HCT116 (cell line): Measurements from ENCODE around the gene SRGAP3. TPM values are rescaled to one million over a fixed set of nuclear protein-coding genes. Genes with fewer than 3 reads are reported as not detected.

Experiments used
- ATAC-seq: fragments of 200-7000 bp; cut with Tn5 transposase; 2 replicates; pipeline ENCODE4 v1.9.1; 2020; ENCODE audit warnings: mild to moderate bottlenecking, moderate library complexity
- BruUV-seq: library from RNA; stranded (reverse); fragments of 400-500 nt; replicated peaks from 2 replicates; lab custom pipeline; 2021; lab: Mats Ljungman, UMichigan
- CTCF ChIA-PET: fragments of 300-600 bp; sonication (Branson Sonifier 250); formaldehyde crosslinking; loops from one replicate; lab custom pipeline; 2021; ENCODE audit warnings: antibody characterized with exemption; lab: Charles Lee
- POLR2A ChIA-PET: fragments of 300-600, 350-600 bp; sonication (Branson Sonifier 250); formaldehyde crosslinking; loops from one replicate; lab custom pipeline; 2021; ENCODE audit warnings: antibody characterized with exemption; lab: Charles Lee
- RAD21 ChIA-PET, 2 experiments: fragments of 300-600 bp; sonication (Branson Sonifier 250); formaldehyde crosslinking; loops; one replicate each; lab custom pipeline; 2023; ENCODE audit warnings: low total read pairs in 2 of 2; ENCODE audit not compliant: uncharacterized antibody in 2 of 2, unreplicated experiment in 2 of 2, low non-redundant PET in 1 of 2; lab: Charles Lee
- DNase-seq: peaks from one replicate; pipeline ENCODE4 v3.0.0-alpha.2; 2010; ENCODE audit warnings: low read depth, low spot score
- H2AFZ ChIP-seq: fragments of 200-600 bp; shearing (Covaris generic), sonication (generic); 2 replicates; pipeline ENCODE4 v1.6.1; 2017; ENCODE audit warnings: low read depth, mixed run types, mixed read lengths, antibody characterized with exemption, low read length; ENCODE audit not compliant: poor library complexity, severe bottlenecking
- H3K27ac ChIP-seq: 2 replicates; pipeline ENCODE4 v1.5.1; 2012; ENCODE audit warnings: low read depth, low read length
- H3K27me3 ChIP-seq: fragments of 200-600 bp; sonication (generic); 2 replicates; pipeline ENCODE4 v1.6.1; 2016; ENCODE audit warnings: mixed run types, low read length, mixed read lengths; ENCODE audit not compliant: insufficient read depth
- H3K36me3 ChIP-seq, 2 experiments: fragments of 200-500 bp in 1 of 2; fragments of 200-600 bp in 1 of 2; sonication (Bioruptor generic) in 1 of 2; sonication (generic) in 1 of 2; 2 replicates each; pipeline versions ENCODE4 v1.5.1 to v1.6.1; 2014 to 2016; ENCODE audit warnings: low read length in 2 of 2, inconsistent platforms in 1 of 2, mixed read lengths in 1 of 2, mixed run types in 1 of 2; ENCODE audit not compliant: insufficient read depth in 2 of 2, control insufficient read depth in 1 of 2
- H3K4me1 ChIP-seq, 2 experiments: fragments of 200-600 bp in 1 of 2; sonication (generic) in 1 of 2; 2 replicates each; pipeline versions ENCODE4 v1.5.1 to v1.6.1; 2012 to 2017; ENCODE audit warnings: low read length in 2 of 2, inconsistent platforms in 1 of 2, mild to moderate bottlenecking in 1 of 2, mixed read lengths in 1 of 2, mixed run types in 1 of 2, moderate library complexity in 1 of 2; ENCODE audit not compliant: insufficient read depth in 2 of 2, control insufficient read depth in 1 of 2
- H3K4me2 ChIP-seq: fragments of 200-600 bp; sonication (generic); 2 replicates; pipeline ENCODE4 v1.6.1; 2017; ENCODE audit warnings: mixed run types, low read length, mixed read lengths
- H3K4me3 ChIP-seq, 2 experiments: fragments of 200-600 bp in 1 of 2; sonication (generic) in 1 of 2; replicated peaks in 1 of 2; 2 replicates each; pipeline ENCODE4 v1.5.1; 2011 to 2016; ENCODE audit warnings: low read length in 2 of 2, control low read depth in 1 of 2, low read depth in 1 of 2, mild to moderate bottlenecking in 1 of 2, mixed read lengths in 1 of 2, mixed run types in 1 of 2
- H3K79me2 ChIP-seq: fragments of 200-600 bp; sonication (generic); 2 replicates; pipeline ENCODE4 v1.6.1; 2017; ENCODE audit warnings: mild to moderate bottlenecking, mixed run types, low read length, moderate library complexity, mixed read lengths; ENCODE audit not compliant: insufficient read depth
- H3K9ac ChIP-seq: fragments of 200-600 bp; sonication (generic); 2 replicates; pipeline ENCODE4 v1.6.1; 2016; ENCODE audit warnings: low read length, mixed read lengths
- H3K9me2 ChIP-seq: fragments of 200-600 bp; sonication (generic), shearing (Covaris generic); 2 replicates; pipeline ENCODE4 v1.6.1; 2017; ENCODE audit warnings: mixed run types, mild to moderate bottlenecking, moderate library complexity; ENCODE audit not compliant: insufficient read depth
- H3K9me3 ChIP-seq, 2 experiments: fragments of 200-500 bp in 1 of 2; fragments of 200-600 bp in 1 of 2; sonication (Bioruptor generic) in 1 of 2; sonication (generic) in 1 of 2; 2 replicates each; pipeline ENCODE4 v1.6.1; 2014 to 2017; ENCODE audit warnings: low read length in 2 of 2, mixed read lengths in 2 of 2, inconsistent platforms in 1 of 2, low read depth in 1 of 2, mild to moderate bottlenecking in 1 of 2, mixed run types in 1 of 2, moderate library complexity in 1 of 2; ENCODE audit not compliant: control insufficient read depth in 1 of 2, insufficient read depth in 1 of 2
- H4K20me1 ChIP-seq: fragments of 200-600 bp; sonication (generic), shearing (Covaris generic); 2 replicates; pipeline ENCODE4 v1.6.1; 2017; ENCODE audit warnings: mixed run types, mild to moderate bottlenecking, moderate library complexity; ENCODE audit not compliant: insufficient read depth
- CBX3 ChIP-seq: IDR thresholded peaks from 2 replicates; pipeline ENCODE4 v1.6.1; 2012; ENCODE audit warnings: low read depth
- EZH2 ChIP-seq: fragments of 200-600 bp; sonication (generic); IDR thresholded peaks from 2 replicates; pipeline ENCODE4 v1.6.1; 2017; ENCODE audit warnings: antibody characterized with exemption, mixed run types
- EZH2phosphoT487 ChIP-seq: fragments of 200-600 bp; IDR thresholded peaks from 2 replicates; pipeline ENCODE4 v1.6.1; 2018; ENCODE audit warnings: antibody characterized with exemption, borderline replicate concordance
- JUND ChIP-seq: IDR thresholded peaks from 2 replicates; pipeline ENCODE4 v1.6.1; 2012
- RAD21 ChIP-seq: IDR thresholded peaks from 2 replicates; pipeline ENCODE4 v1.6.1; 2012; ENCODE audit warnings: low read depth, mild to moderate bottlenecking
- REST ChIP-seq: IDR thresholded peaks from 2 replicates; pipeline ENCODE4 v1.6.1; 2012; ENCODE audit warnings: low read depth
- SIN3A ChIP-seq: IDR thresholded peaks from 2 replicates; pipeline ENCODE4 v1.6.1; 2012; ENCODE audit warnings: low read depth
- SP1 ChIP-seq: IDR thresholded peaks from 2 replicates; pipeline ENCODE4 v1.6.1; 2012; ENCODE audit warnings: low read depth
- SRF ChIP-seq: IDR thresholded peaks from 2 replicates; pipeline ENCODE4 v1.6.1; 2012; ENCODE audit warnings: low read depth
- TCF7L2 ChIP-seq: IDR thresholded peaks from 2 replicates; pipeline ENCODE4 v1.7.0; 2011; ENCODE audit warnings: borderline replicate concordance, inconsistent platforms; ENCODE audit not compliant: insufficient read depth, insufficient read length; ENCODE audit errors: extremely low read depth
- YY1 ChIP-seq: IDR thresholded peaks from 2 replicates; pipeline ENCODE4 v1.6.1; 2011; ENCODE audit warnings: low read length, low read depth, moderate library complexity, mild to moderate bottlenecking; ENCODE audit not compliant: insufficient replicate concordance; ENCODE audit errors: extremely low read depth
- ZNF274 ChIP-seq: fragments of 200-500 bp; sonication (Bioruptor generic); IDR thresholded peaks from 2 replicates; pipeline ENCODE4 v1.6.1; 2014; ENCODE audit warnings: mild to moderate bottlenecking, low read depth, low read length, inconsistent platforms
- intact Hi-C: fragments of 100-400 bp; cut with micrococcal nuclease; formaldehyde crosslinking; loops from 2 replicates; pipeline ENCODE4 v1.10.0; 2022
- total RNA-seq: library from RNA; stranded (reverse); gene quantifications from one replicate; pipeline ENCODE4 v1.2.1, GENCODE V29; 2021; ENCODE audit not compliant: unreplicated experiment

Gene SRGAP3
- total RNA-seq, 1 experiment from 2014 or later, result 8.3 TPM

- H3K27ac ChIP-seq, result no peak overlapping the region
- TF ChIP-seq RAD21 (no peak), YY1 (no peak), SP1 (no peak), ZNF274 (no peak), EZH2 (no peak), TCF7L2 (no peak), EZH2phosphoT487 (no peak), JUND (no peak), CBX3 (no peak), SRF (no peak), SIN3A (no peak), REST (no peak)
- no peak overlapping the region for H2AFZ ChIP-seq
- H3K9ac ChIP-seq, result no peak overlapping the region
- H3K79me2 ChIP-seq, result no peaks in the 10 kb centered on the region
- ChIA-PET POLR2A (no interaction called here), CTCF (no interaction called here), RAD21 (no interaction called here)
- no peaks in the 10 kb centered on the region for H3K9me3 ChIP-seq
- H3K36me3 ChIP-seq, result no peaks in the 10 kb centered on the region
- no peaks in the 10 kb centered on the region for H3K27me3 ChIP-seq
- no peaks in the 10 kb centered on the region for H4K20me1 ChIP-seq
- no peaks in the 10 kb centered on the region for H3K4me1 ChIP-seq
- no peak overlapping the region for H3K4me2 ChIP-seq
- intact Hi-C loops, result no loop called here
- BruUV-seq, result no TSS peak
- no peak overlapping the region for H3K4me3 ChIP-seq
- no peak for DNase-seq
- no peaks in the 10 kb centered on the region for H3K9me2 ChIP-seq
- no peak for ATAC-seq
These were observed 19.6 kb downstream of the SRGAP3 start for GRCh38 chr3:9229879-9230278.
